Thyroid gland (tissue), 4 donors: ENCODE results near the gene NUAK2. TPM values are rescaled to one million over a fixed set of nuclear protein-coding genes. Genes with fewer than 3 reads are reported as not detected.

Experiments
- DNase-seq, 2 donors: peaks; one replicate each; pipeline ENCODE4 v3.0.0-alpha.2; 2019
- H3K27ac ChIP-seq, 3 donors: fragments of 200-600 bp; sonication (generic); 1 replicate in 2 of 3; 2 replicates in 1 of 3; pipeline ENCODE4 v1.5.1; 2016 to 2019; ENCODE audit warnings: mild to moderate bottlenecking in 1 of 3, moderate library complexity in 1 of 3
- H3K27me3 ChIP-seq: fragments of 200-600 bp; sonication (generic); one replicate; pipeline ENCODE4 v1.5.1; 2019
- H3K36me3 ChIP-seq, 2 donors: fragments of 200-600 bp; sonication (generic); one replicate each; pipeline ENCODE4 v1.5.1; 2016 to 2019
- H3K4me1 ChIP-seq, 2 donors: fragments of 200-600 bp; sonication (generic); one replicate each; pipeline ENCODE4 v1.5.1; 2017 to 2019
- H3K4me3 ChIP-seq, 3 donors: fragments of 200-600 bp; sonication (generic); replicated peaks in 1 of 3; 1 replicate in 2 of 3; 2 replicates in 1 of 3; pipeline ENCODE4 v1.5.1; 2016; ENCODE audit warnings: mild to moderate bottlenecking in 1 of 3
- H3K9me3 ChIP-seq: fragments of 200-600 bp; sonication (generic); one replicate; pipeline ENCODE4 v1.5.1; 2017
- CTCF ChIP-seq, 6 experiments: fragments of 200-600 bp in 3 of 6; fragments of 450-650 bp in 3 of 6; sonication (generic) in 3 of 6; IDR thresholded peaks; one replicate each; pipeline ENCODE4 v1.5.1; 2016 to 2019; ENCODE audit warnings: antibody characterized with exemption in 6 of 6, mild to moderate bottlenecking in 2 of 6, inconsistent platforms in 1 of 6, moderate library complexity in 1 of 6
- POLR2A ChIP-seq, 2 donors: fragments of 450-650 bp; IDR thresholded peaks; one replicate each; pipeline ENCODE4 v1.6.1; 2017; ENCODE audit warnings: antibody characterized with exemption in 2 of 2, mild to moderate bottlenecking in 2 of 2, moderate library complexity in 1 of 2
- WGBS, 2 donors: methylation state at CpG; one replicate each; pipeline ENCODE4 v1.1.5; 2017; 5-methylcytosine and 5-hydroxymethylcytosine counted together
- intact Hi-C: fragments of 100-400 bp; cut with DNase I; formaldehyde crosslinking; loops from one replicate; pipeline ENCODE4 v1.15.1; 2023
- total RNA-seq, 4 donors: library from RNA; depleted of rRNA; stranded (reverse); fragments of >200 nt; gene quantifications; one replicate each; pipeline ENCODE4 v1.2.3, GENCODE V29; 2016

Gene NUAK2
- total RNA-seq, 4 donors from 2014 or later, result 16.8 to 41.0 (median 26.8) TPM

GRCh38 chr1:205342986-205343385 is 21.4 kb upstream of the NUAK2 start:
- no peaks in the 10 kb centered on the region for H3K36me3 ChIP-seq
- H3K27me3 ChIP-seq, result no peaks in the 10 kb centered on the region
- DNase-seq, result no peak
- no peak for TF ChIP-seq CTCF (IDR thresholded peaks at IDR 0.05)
- TF ChIP-seq POLR2A (IDR thresholded peaks at IDR 0.05), result no peak
- no peak overlapping the region for H3K27ac ChIP-seq
- no peaks in the 10 kb centered on the region for H3K9me3 ChIP-seq
- intact Hi-C loops, result no loop called here
- H3K4me3 ChIP-seq, result no peak overlapping the region
- H3K4me1 ChIP-seq, result peaks cover 13 to 28% of the 10 kb centered on the region in 2 donors
- WGBS, 2 donors, result 64 to 68% methylated on average over 11 to 12 of the region's 12 CpGs

DNA sequence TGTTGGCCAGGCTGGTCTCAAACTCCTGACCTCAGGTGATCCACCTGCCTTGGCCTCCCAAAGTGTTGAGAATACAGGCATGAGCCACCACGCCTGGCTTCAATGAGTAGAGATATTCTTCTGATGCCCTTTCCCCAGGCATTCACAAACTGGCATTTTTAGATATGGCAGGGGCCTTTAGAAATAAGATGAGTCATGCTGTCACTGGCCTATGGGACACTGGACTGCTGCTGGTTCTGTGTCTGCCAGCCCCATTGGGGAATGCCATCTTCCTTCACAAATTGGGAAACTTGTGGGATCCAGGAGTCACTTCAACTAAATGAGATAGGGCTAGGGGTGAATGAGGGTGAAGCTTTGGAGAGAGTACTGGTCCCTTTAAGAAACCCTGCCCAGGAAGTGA is 19.1 kb upstream of the NUAK2 start:
- Histone ChIP-seq H3K27me3 (no peaks in the 10 kb centered on the region), H3K27ac (peak overlapping the region in 1 of 3 donors; percentile 5), H3K9me3 (no peaks in the 10 kb centered on the region), H3K36me3 (no peaks in the 10 kb centered on the region), H3K4me3 (no peak overlapping the region), H3K4me1 (peaks cover 21 to 35% of the 10 kb centered on the region in 2 donors)
- DNase-seq, result no peak
- WGBS, 2 donors, result 100% methylated on average over 1 of the region's 1 CpG
- intact Hi-C loops, result no loop called here
- no peak for TF ChIP-seq POLR2A (IDR thresholded peaks at IDR 0.05)
- TF ChIP-seq CTCF (IDR thresholded peaks at IDR 0.05), result no peak

DNA sequence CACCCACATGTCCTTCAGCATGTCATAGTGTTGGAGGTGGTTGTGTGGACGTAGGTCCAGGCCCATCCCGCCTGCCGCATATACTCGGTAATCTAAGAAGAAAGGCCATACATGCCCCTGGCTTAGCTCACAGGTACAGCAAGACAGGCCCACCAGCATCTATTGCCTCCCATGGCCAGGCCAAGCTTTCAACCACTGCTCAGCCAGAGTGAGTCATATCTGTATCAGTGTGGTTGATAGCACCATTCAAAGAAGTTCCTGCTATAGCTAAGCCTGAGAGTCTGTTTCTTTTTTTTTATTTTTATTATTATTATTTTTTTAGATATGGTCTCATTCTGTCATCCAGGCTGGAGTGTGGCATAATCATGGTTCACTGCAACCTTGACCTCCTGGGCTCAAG is 18.2 kb upstream of the NUAK2 start:
- no peak for TF ChIP-seq CTCF (IDR thresholded peaks at IDR 0.05)
- TF ChIP-seq POLR2A (IDR thresholded peaks at IDR 0.05), result no peak
- WGBS, 2 donors, result 75 to 94% methylated on average over 4 of the region's 4 CpGs
- no peaks in the 10 kb centered on the region for H3K36me3 ChIP-seq
- H3K4me1 ChIP-seq, result peaks cover 21 to 34% of the 10 kb centered on the region in 2 donors
- no peaks in the 10 kb centered on the region for H3K27me3 ChIP-seq
- no peak for DNase-seq
- H3K4me3 ChIP-seq, result no peak overlapping the region
- H3K27ac ChIP-seq, result no peak overlapping the region
- intact Hi-C loops, result no loop called here
- no peaks in the 10 kb centered on the region for H3K9me3 ChIP-seq

- H3K27ac ChIP-seq, result no peak overlapping the region
- H3K4me1 ChIP-seq, result peaks cover 19 to 29% of the 10 kb centered on the region in 2 donors
- no peak overlapping the region for H3K4me3 ChIP-seq
- no peak for DNase-seq
- 87% methylated on average over 21 of the region's 21 CpGs for WGBS, 2 donors
- intact Hi-C loops, result no loop called here
- no peaks in the 10 kb centered on the region for H3K36me3 ChIP-seq
- H3K27me3 ChIP-seq, result no peaks in the 10 kb centered on the region
- H3K9me3 ChIP-seq, result no peaks in the 10 kb centered on the region
- TF ChIP-seq POLR2A (IDR thresholded peaks at IDR 0.05) (no peak), CTCF (IDR thresholded peaks at IDR 0.05) (no peak)
Observed at GRCh38 chr1:205339197-205339702, 17.7 kb upstream of the NUAK2 start.

DNA sequence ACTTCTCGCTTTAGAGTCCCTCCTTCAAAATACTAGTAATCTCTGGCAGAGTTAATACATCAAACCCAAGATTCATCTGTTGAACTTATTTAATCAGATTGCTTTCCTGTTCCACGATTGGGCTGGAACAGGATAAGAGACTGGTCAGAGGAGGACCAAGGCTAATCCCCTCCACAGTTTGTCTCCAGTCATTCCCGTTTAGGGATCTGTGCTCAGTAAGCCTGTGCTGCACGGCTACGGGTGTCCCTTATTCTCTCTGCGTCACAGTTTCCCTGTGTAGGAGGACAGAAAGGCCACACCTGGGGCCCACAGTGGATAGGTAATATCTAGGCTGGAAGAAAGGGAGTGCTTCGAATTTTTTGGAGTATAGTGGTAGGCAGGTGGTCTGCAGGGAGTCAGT is 16.5 kb upstream of the NUAK2 start:
- peak overlapping the region in 2 of 3 donors; percentile 70 to 74 for H3K27ac ChIP-seq
- intact Hi-C loops, result no loop called here
- H3K4me3 ChIP-seq, result no peak overlapping the region
- H3K4me1 ChIP-seq, result peaks cover 8 to 18% of the 10 kb centered on the region in 2 donors
- H3K27me3 ChIP-seq, result no peaks in the 10 kb centered on the region
- no peaks in the 10 kb centered on the region for H3K36me3 ChIP-seq
- WGBS, 2 donors, result 48 to 53% methylated on average over 6 to 7 of the region's 7 CpGs
- no peaks in the 10 kb centered on the region for H3K9me3 ChIP-seq
- no peak for DNase-seq
- no peak for TF ChIP-seq CTCF (IDR thresholded peaks at IDR 0.05)
- no peak for TF ChIP-seq POLR2A (IDR thresholded peaks at IDR 0.05)
